Hepatocyte (in vitro differentiated cells): Measurements from ENCODE around the gene EMX1.

Source experiments
- EZH2 ChIP-seq: fragments of 200-600 bp; sonication (generic); IDR thresholded peaks from 2 replicates; pipeline ENCODE4 v1.6.1; 2016; ENCODE audit warnings: antibody characterized with exemption, mild to moderate bottlenecking, borderline replicate concordance
- TF ChIP-seq, protein P1 (sequence below): fragments of 200-600 bp; sonication (generic); IDR thresholded peaks from 2 replicates; pipeline ENCODE4 v1.5.1; 2016; ENCODE audit warnings: antibody characterized with exemption, mild to moderate bottlenecking; ENCODE audit not compliant: poor library complexity

DNA sequence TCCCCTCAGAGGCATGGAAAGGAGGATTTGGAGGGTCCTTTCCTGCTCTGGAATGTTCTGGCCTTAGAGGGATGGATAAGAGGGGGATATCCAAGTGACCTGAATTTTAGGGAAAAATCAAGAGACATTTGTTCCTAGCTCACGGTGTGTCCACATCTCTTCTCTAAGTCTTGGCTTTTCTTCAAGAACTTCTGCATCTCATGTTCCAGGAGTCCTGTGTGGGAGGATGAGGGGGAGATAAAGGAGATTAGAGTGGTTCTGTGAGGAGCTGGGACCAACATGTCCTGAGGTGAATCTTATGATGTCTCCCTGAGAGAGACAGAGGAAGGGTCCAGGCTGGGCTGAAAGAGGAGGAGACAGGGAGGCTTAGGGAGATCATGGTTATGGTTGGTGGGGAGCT is 11.7 kb downstream of the EMX1 start:
- TF ChIP-seq EZH2, result no peak
- TF ChIP-seq, protein P1, sequence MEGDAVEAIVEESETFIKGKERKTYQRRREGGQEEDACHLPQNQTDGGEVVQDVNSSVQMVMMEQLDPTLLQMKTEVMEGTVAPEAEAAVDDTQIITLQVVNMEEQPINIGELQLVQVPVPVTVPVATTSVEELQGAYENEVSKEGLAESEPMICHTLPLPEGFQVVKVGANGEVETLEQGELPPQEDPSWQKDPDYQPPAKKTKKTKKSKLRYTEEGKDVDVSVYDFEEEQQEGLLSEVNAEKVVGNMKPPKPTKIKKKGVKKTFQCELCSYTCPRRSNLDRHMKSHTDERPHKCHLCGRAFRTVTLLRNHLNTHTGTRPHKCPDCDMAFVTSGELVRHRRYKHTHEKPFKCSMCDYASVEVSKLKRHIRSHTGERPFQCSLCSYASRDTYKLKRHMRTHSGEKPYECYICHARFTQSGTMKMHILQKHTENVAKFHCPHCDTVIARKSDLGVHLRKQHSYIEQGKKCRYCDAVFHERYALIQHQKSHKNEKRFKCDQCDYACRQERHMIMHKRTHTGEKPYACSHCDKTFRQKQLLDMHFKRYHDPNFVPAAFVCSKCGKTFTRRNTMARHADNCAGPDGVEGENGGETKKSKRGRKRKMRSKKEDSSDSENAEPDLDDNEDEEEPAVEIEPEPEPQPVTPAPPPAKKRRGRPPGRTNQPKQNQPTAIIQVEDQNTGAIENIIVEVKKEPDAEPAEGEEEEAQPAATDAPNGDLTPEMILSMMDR, result no peak
